H1 (cell line): ENCODE measurements around the gene RARA. TPM values are rescaled to one million over a fixed set of nuclear protein-coding genes. Genes with fewer than 3 reads are reported as not detected.
A peak's percentile ranks its signal among the peaks of the same experiment; 100 is the strongest.

ENCODE experiments used
- ASH2L ChIP-seq: fragments of 200-600, 300-600 bp; sonication (generic); IDR thresholded peaks from one replicate; pipeline ENCODE4 v1.7.1; 2017; ENCODE audit warnings: low read length
- BCL11A ChIP-seq, 2 experiments: IDR thresholded peaks; one replicate each; pipeline ENCODE4 v1.6.1; 2011; ENCODE audit warnings: low read depth in 2 of 2, low read length in 2 of 2, mild to moderate bottlenecking in 2 of 2
- BRCA1 ChIP-seq: IDR thresholded peaks from 2 replicates; pipeline ENCODE4 v1.6.1; 2012; ENCODE audit warnings: low read depth, low read length, improper control_type of control experiment
- CHD2 ChIP-seq: IDR thresholded peaks from 2 replicates; pipeline ENCODE4 v1.6.1; 2012; ENCODE audit warnings: low read length, improper control_type of control experiment
- EGR1 ChIP-seq: IDR thresholded peaks from 2 replicates; pipeline ENCODE4 v1.6.1; 2011; ENCODE audit warnings: low read depth, low read length, borderline replicate concordance
- FOSL1 ChIP-seq: IDR thresholded peaks from 2 replicates; pipeline ENCODE4 v1.6.1; 2011; ENCODE audit warnings: mild to moderate bottlenecking, low read depth, low read length, moderate library complexity; ENCODE audit not compliant: insufficient read depth
- KDM5A ChIP-seq: fragments of 200-600 bp; IDR thresholded peaks from 2 replicates; pipeline ENCODE4 v1.7.1; 2012; ENCODE audit warnings: mild to moderate bottlenecking, low read length, inconsistent platforms, mixed read lengths
- MAX ChIP-seq: IDR thresholded peaks from 2 replicates; pipeline ENCODE4 v1.6.1; 2012; ENCODE audit warnings: inconsistent platforms
- NRF1 ChIP-seq: IDR thresholded peaks from 2 replicates; pipeline ENCODE4 v1.6.1; 2011; ENCODE audit warnings: mild to moderate bottlenecking, low read depth, low read length, improper control_type of control experiment
- SIN3A ChIP-seq, 2 experiments: IDR thresholded peaks in 1 of 2; conservative IDR thresholded peaks in 1 of 2; 2 replicates each; pipeline ENCODE4 v1.6.1; 2011 to 2012; ENCODE audit warnings: low read length in 2 of 2, improper control_type of control experiment in 1 of 2, low read depth in 1 of 2, mild to moderate bottlenecking in 1 of 2
- SP1 ChIP-seq: IDR thresholded peaks from 2 replicates; pipeline ENCODE4 v1.6.1; 2011; ENCODE audit warnings: low read depth, low read length
- USF2 ChIP-seq: IDR thresholded peaks from 2 replicates; pipeline ENCODE4 v1.6.1; 2011; ENCODE audit warnings: low read length, improper control_type of control experiment
- polyA plus RNA-seq, 7 experiments: library from polyadenylated mRNA; depleted of rRNA in 3 of 7; stranded (reverse) in 5 of 7; unstranded in 2 of 7; fragments of >200 nt in 5 of 7; fragments of 200-250 nt in 2 of 7; gene quantifications; 1 replicate in 5 of 7; 2 replicates in 1 of 7; 4 replicates in 1 of 7; pipeline versions ENCODE4 v1.2.1 to v1.2.3, GENCODE V29; 2011 to 2013; ENCODE audit warnings: missing spikeins in 2 of 7, mixed read lengths in 2 of 7
- total RNA-seq: library from RNA; stranded (reverse); fragmentation: NEBNext Ultra II Directional; extraction: Animal tissue kit (Norgen Biotek cat#: 25700); gene quantifications from 2 replicates; pipeline ENCODE4 v1.2.1, GENCODE V29; 2021

The RARA gene
- total and polyA plus RNA-seq, 2 of the 8 experiments (the other 6 are each of a cell fraction or from before 2014, with no cell fraction given) = 4.4 to 16.5 TPM

GRCh38 chr17:40345161-40345993 lies 36.4 kb downstream of the RARA start (continued):
- TF ChIP-seq NRF1 (no peak), SP1 (peak; percentile 71; the same call in 1 of the 2 replicates), BRCA1 (no peak), KDM5A (no peak), CHD2 (no peak), FOSL1 (no peak), MAX (peak; percentile 97), EGR1 (0 out of 2 replicates have a peak, but pooled peaks have one; percentile 58), BCL11A (IDR thresholded peaks at IDR 0.05; ENCODE audit: low read depth in 2 of 2, low read length in 2 of 2) (no peak), SIN3A (conservative IDR thresholded peaks at IDR 0.05 in 1 of 2, IDR thresholded peaks at IDR 0.05 in 1 of 2; ENCODE audit: low read depth in 1 of 2, low read length in 2 of 2) (peak in 1 of 2 experiments; percentile 76; a peak in 1 of 4 replicates), USF2 (0 out of 2 replicates have a peak, but pooled peaks have one; percentile 20), ASH2L (peak; percentile 86)
